Measurements from ENCODE around the gene CXCR3.

DNA sequence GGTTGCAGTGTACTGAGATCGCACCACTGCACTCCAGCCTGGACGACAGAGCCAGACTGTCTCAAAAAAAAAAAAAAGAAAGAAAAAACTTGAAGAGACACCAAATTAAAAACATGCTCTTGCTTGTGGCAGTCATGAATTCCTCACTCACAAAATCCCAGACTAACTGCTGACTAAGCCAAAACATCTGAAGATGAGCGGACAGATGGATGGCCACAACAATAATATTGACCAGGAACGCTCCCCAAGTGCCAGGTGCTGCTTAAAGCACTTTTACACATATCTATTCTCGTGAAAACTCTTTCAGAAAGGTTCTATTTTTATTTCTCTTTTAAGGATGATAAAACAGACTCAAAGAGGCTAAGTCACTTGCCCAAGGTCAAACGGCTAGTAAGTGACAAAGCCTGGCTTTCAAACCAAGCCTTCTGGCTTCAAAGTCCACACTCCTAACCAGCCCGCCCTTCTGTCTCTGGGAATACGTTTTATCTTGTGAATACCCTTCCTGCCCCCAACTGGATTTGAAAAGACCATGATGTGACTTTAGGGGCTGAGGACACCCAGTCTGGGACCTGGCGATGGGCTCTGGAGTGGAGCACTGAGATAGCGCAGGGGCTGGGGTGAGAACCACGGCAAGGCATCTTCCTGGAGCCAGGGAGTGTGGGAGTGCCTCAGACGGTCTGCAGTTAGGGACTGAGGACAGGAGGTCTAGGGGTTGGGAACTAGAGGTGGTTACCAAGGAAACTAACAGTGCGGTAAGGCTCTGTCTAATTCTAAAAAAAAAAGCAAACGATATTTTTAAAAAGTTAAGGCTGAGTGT, 9.5 kb upstream of the CXCR3 start:
- TF ChIP-seq, protein P1, sequence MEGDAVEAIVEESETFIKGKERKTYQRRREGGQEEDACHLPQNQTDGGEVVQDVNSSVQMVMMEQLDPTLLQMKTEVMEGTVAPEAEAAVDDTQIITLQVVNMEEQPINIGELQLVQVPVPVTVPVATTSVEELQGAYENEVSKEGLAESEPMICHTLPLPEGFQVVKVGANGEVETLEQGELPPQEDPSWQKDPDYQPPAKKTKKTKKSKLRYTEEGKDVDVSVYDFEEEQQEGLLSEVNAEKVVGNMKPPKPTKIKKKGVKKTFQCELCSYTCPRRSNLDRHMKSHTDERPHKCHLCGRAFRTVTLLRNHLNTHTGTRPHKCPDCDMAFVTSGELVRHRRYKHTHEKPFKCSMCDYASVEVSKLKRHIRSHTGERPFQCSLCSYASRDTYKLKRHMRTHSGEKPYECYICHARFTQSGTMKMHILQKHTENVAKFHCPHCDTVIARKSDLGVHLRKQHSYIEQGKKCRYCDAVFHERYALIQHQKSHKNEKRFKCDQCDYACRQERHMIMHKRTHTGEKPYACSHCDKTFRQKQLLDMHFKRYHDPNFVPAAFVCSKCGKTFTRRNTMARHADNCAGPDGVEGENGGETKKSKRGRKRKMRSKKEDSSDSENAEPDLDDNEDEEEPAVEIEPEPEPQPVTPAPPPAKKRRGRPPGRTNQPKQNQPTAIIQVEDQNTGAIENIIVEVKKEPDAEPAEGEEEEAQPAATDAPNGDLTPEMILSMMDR (IDR thresholded peaks at IDR 0.05) = no peak
- no peak for TF ChIP-seq POLR2A (IDR thresholded peaks at IDR 0.05)

Measured in adrenal gland (tissue), 5 donors.